MM.1S (cell line): Measurements from ENCODE around the gene TSPEAR.
A peak's percentile ranks its signal among the peaks of the same experiment; 100 is the strongest.

Source experiments
- DNase-seq: peaks from one replicate; pipeline ENCODE4 v3.0.0-alpha.2; 2015
- H2AFZ ChIP-seq: fragments of 300-600 bp; sonication (generic); 2 replicates; pipeline ENCODE4 v1.6.0; 2016; ENCODE audit warnings: antibody characterized with exemption, low read length
- H3F3A ChIP-seq: fragments of 300-600 bp; sonication (generic); 2 replicates; pipeline ENCODE4 v1.6.1; 2016; ENCODE audit warnings: mild to moderate bottlenecking, antibody characterized with exemption, low read length, moderate library complexity, mixed read lengths; ENCODE audit not compliant: insufficient read depth
- H3K27ac ChIP-seq: fragments of 300-600 bp; sonication (generic); 2 replicates; pipeline ENCODE4 v1.5.1; 2016; ENCODE audit warnings: mild to moderate bottlenecking, low read length
- H3K27me3 ChIP-seq: fragments of 300-600 bp; sonication (generic); replicated peaks from 2 replicates; pipeline ENCODE4 v1.6.0; 2016; ENCODE audit warnings: low read length; ENCODE audit not compliant: insufficient read depth
- H3K36me3 ChIP-seq: fragments of 300-600 bp; sonication (generic); replicated peaks from 2 replicates; pipeline ENCODE4 v1.6.1; 2016; ENCODE audit warnings: mild to moderate bottlenecking, low read length, mixed read lengths; ENCODE audit not compliant: insufficient read depth
- H3K4me1 ChIP-seq: fragments of 300-600 bp; sonication (generic); 2 replicates; pipeline ENCODE4 v1.6.1; 2016; ENCODE audit warnings: low read length, mixed read lengths
- H3K4me2 ChIP-seq: fragments of 300-600 bp; sonication (generic); 2 replicates; pipeline ENCODE4 v1.6.0; 2016; ENCODE audit warnings: low read depth, low read length
- H3K4me3 ChIP-seq: fragments of 300-600 bp; sonication (generic); 2 replicates; pipeline ENCODE4 v1.5.1; 2016; ENCODE audit warnings: low read length, mixed read lengths
- H3K79me2 ChIP-seq: fragments of 300-600 bp; sonication (generic); 2 replicates; pipeline ENCODE4 v1.6.1; 2016; ENCODE audit warnings: mixed run types, low read length, mixed read lengths
- H3K9ac ChIP-seq: fragments of 300-600 bp; sonication (generic); 2 replicates; pipeline ENCODE4 v1.6.1; 2016; ENCODE audit warnings: low read length, mixed read lengths
- H3K9me2 ChIP-seq: fragments of 300-600 bp; sonication (generic); replicated peaks from 2 replicates; pipeline ENCODE4 v1.6.1; 2016; ENCODE audit warnings: mild to moderate bottlenecking, low read length, mixed read lengths; ENCODE audit not compliant: insufficient read depth
- H3K9me3 ChIP-seq: fragments of 300-600 bp; sonication (generic); replicated peaks from 2 replicates; pipeline ENCODE4 v1.6.1; 2016; ENCODE audit warnings: mild to moderate bottlenecking, low read length, mixed read lengths; ENCODE audit not compliant: insufficient read depth
- H4K20me1 ChIP-seq: fragments of 300-600 bp; sonication (generic); 2 replicates; pipeline ENCODE4 v1.6.1; 2016; ENCODE audit warnings: mild to moderate bottlenecking, low read length, moderate library complexity, mixed read lengths; ENCODE audit not compliant: insufficient read depth
- EZH2 ChIP-seq: fragments of 300-600 bp; sonication (generic); optimal IDR thresholded peaks from 2 replicates; pipeline ENCODE3; 2017; ENCODE audit warnings: low read depth, mild to moderate bottlenecking, antibody characterized with exemption, low read length, mixed read lengths
- EZH2phosphoT487 ChIP-seq: fragments of 300-600 bp; sonication (generic); IDR thresholded peaks from 2 replicates; pipeline ENCODE4 v1.6.1; 2018; ENCODE audit warnings: antibody characterized with exemption, low read length
- TF ChIP-seq, protein P1 (sequence below): fragments of 300-600 bp; sonication (generic); IDR thresholded peaks from 2 replicates; pipeline ENCODE4 v1.5.1; 2016; ENCODE audit warnings: antibody characterized with exemption, low read length, mixed read lengths

The TSPEAR gene

DNA sequence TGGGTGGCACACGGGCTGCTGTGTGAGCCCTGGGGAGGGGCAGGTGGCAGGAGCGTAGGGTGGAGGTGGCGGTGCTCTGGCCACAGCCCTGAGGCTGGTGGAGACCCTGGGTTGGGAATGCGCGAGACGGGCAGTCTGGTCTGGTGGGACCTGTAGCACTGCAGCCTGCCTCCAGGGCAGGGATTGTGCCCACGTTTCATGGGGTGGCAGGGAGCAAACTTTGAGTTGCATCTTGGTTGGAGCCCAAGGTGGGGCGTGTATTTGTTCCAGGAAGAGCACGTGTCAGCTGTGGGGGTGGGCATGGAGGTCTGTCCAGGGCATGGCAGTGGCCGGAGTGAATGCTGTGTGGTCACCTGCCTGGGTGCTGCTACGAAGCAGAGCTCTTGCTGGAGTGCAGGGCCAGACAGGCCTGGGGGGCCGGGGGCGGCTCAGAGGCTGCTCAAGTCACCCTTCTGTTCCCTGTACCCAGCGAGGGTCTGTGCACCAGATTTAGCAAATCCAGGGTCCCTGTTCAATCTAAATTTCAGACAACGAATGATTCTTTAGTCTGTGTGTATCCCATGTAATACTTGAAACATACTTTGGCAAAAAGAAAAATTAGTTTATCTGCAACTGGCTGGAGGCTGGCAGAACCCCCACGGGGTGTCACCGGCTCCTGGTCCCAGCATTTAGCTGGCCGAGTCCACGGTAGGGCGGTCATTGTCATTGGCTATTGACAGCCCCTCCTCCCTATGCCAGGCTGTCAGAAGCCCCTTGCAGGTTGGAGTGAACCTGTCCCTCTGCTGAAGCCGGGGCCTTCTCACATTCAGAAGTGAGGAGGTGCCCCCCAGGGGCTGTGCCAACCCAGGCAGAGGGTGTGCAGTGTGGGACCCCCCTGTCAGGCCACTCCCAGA, 198.6 kb downstream of the TSPEAR start:
- Histone ChIP-seq H2AFZ (no peak overlapping the region), H3K4me2 (no peak overlapping the region), H3K27ac (no peak overlapping the region), H3K27me3 (peaks cover 97% of the 10 kb centered on the region), H3K79me2 (no peaks in the 10 kb centered on the region), H3K4me1 (no peaks in the 10 kb centered on the region; the same call in 1 of the 2 replicates), H3K9ac (no peak overlapping the region), H3K4me3 (no peak overlapping the region), H3K36me3 (no peaks in the 10 kb centered on the region), H3F3A (no peaks in the 10 kb centered on the region), H3K9me2 (no peaks in the 10 kb centered on the region), H3K9me3 (no peaks in the 10 kb centered on the region), H4K20me1 (no peaks in the 10 kb centered on the region)
- DNase-seq = no peak
- TF ChIP-seq, protein P1, sequence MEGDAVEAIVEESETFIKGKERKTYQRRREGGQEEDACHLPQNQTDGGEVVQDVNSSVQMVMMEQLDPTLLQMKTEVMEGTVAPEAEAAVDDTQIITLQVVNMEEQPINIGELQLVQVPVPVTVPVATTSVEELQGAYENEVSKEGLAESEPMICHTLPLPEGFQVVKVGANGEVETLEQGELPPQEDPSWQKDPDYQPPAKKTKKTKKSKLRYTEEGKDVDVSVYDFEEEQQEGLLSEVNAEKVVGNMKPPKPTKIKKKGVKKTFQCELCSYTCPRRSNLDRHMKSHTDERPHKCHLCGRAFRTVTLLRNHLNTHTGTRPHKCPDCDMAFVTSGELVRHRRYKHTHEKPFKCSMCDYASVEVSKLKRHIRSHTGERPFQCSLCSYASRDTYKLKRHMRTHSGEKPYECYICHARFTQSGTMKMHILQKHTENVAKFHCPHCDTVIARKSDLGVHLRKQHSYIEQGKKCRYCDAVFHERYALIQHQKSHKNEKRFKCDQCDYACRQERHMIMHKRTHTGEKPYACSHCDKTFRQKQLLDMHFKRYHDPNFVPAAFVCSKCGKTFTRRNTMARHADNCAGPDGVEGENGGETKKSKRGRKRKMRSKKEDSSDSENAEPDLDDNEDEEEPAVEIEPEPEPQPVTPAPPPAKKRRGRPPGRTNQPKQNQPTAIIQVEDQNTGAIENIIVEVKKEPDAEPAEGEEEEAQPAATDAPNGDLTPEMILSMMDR = no peak
- TF ChIP-seq EZH2phosphoT487 (no peak), EZH2 (no peak)

DNA sequence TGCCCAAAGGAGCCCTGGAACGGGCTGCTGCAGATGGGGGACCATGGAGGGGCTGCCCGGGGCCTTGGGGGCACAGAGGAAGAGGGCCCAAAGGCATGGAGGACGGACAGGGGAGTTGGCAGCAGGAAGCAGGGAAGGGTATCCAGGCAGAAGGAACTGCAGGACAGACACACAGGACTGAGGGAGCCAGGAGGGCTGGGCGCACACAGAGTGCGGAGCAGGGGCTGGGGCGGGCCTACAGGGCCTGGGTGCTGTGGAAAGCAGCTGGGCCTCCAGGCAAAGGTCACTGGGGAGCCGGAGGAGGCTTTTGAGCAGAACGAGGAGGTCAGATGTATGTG, 199.5 kb downstream of the TSPEAR start:
- peaks cover 97% of the 10 kb centered on the region for H3K27me3 ChIP-seq

DNA sequence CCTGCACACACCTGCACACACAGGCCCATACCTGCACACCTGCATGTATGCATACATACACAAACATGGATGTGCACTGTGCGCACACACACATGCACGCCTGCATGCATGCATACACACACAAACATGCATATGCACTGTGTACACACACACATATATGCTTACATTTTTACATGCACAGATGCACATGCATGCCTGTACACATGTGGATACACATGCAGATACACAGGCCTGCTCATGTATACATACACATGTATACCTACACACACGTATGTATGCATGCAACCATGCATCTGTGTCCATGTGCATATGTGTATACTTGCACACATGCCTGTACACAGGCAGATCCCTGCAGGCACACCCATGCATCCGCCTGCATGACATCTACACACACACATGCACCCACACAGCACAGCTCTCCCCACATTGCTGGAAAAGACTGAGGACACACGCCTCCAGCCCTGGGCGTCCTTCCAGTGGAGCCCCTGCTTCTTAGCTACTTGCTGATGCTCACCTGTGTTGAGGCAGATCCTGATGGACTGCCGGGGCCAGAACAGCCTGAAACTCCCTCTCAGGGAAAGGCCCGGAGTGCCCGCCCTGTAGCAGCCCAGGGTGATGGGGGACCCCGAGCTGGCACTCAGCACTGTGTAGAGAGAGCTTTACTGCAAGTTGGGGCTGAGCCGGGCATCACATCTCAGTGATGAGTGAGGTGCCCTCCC, 200.0 kb downstream of the TSPEAR start:
- Histone ChIP-seq H3K9ac (no peak overlapping the region), H2AFZ (no peak overlapping the region), H3K27me3 (peaks cover 97% of the 10 kb centered on the region), H3K79me2 (no peaks in the 10 kb centered on the region), H3K4me2 (0 out of 2 replicates have a peak overlapping the region, but pooled peaks have one; percentile 3), H3K4me3 (0 out of 2 replicates have a peak overlapping the region, but pooled peaks have one; percentile 25), H3K9me3 (no peaks in the 10 kb centered on the region), H3K36me3 (no peaks in the 10 kb centered on the region), H3K9me2 (no peaks in the 10 kb centered on the region), H4K20me1 (no peaks in the 10 kb centered on the region), H3F3A (no peaks in the 10 kb centered on the region), H3K27ac (no peak overlapping the region), H3K4me1 (no peaks in the 10 kb centered on the region; the same call in 1 of the 2 replicates)
- no peak for TF ChIP-seq EZH2phosphoT487
- no peak for TF ChIP-seq EZH2
- TF ChIP-seq, protein P1 = no peak
- DNase-seq = no peak

More for the DNA sequence above, 199.5 kb downstream of the TSPEAR start:
- H3K9ac ChIP-seq = no peak overlapping the region
- no peaks in the 10 kb centered on the region for H3K9me2 ChIP-seq
- no peak for DNase-seq
- no peaks in the 10 kb centered on the region for H3K36me3 ChIP-seq
- no peaks in the 10 kb centered on the region for H3K79me2 ChIP-seq
- H2AFZ ChIP-seq = no peak overlapping the region
- H3K4me2 ChIP-seq = no peak overlapping the region
- H4K20me1 ChIP-seq = no peaks in the 10 kb centered on the region
- TF ChIP-seq EZH2phosphoT487 (no peak), EZH2 (no peak)
- TF ChIP-seq, protein P1 = no peak
- no peaks in the 10 kb centered on the region for H3F3A ChIP-seq
- H3K4me1 ChIP-seq = no peaks in the 10 kb centered on the region; the same call in 1 of the 2 replicates
- no peak overlapping the region for H3K4me3 ChIP-seq
- H3K9me3 ChIP-seq = no peaks in the 10 kb centered on the region
- no peak overlapping the region for H3K27ac ChIP-seq
